Fibroblast of lung (primary cell): Measurements from ENCODE around the gene CHAF1B. TPM values are rescaled to one million over a fixed set of nuclear protein-coding genes. Genes with fewer than 3 reads are reported as not detected.

ENCODE experiments used
- DNase-seq, 2 donors: peaks; one replicate each; pipeline versions ENCODE4 v3.0.0 to v3.0.0-alpha.2; 2010; ENCODE audit warnings: low read depth in 2 of 2
- H2AFZ ChIP-seq: 2 replicates; pipeline ENCODE4 v1.5.1; 2012; ENCODE audit warnings: low read length, control low read depth, inconsistent platforms
- H3K27ac ChIP-seq: 2 replicates; pipeline ENCODE4 v1.5.1; 2011; ENCODE audit warnings: low read length, control low read depth; ENCODE audit not compliant: insufficient read depth
- H3K27me3 ChIP-seq: 2 replicates; pipeline ENCODE4 v1.5.1; 2011; ENCODE audit warnings: mild to moderate bottlenecking, low read length; ENCODE audit not compliant: control insufficient read depth, insufficient read depth
- H3K36me3 ChIP-seq: 2 replicates; pipeline ENCODE4 v1.5.1; 2011; ENCODE audit warnings: low read length; ENCODE audit not compliant: control insufficient read depth, insufficient read depth
- H3K4me1 ChIP-seq: 2 replicates; pipeline ENCODE4 v1.5.1; 2011; ENCODE audit warnings: low read length; ENCODE audit not compliant: control insufficient read depth, insufficient read depth; ENCODE audit errors: extremely low read depth
- H3K4me2 ChIP-seq: 2 replicates; pipeline ENCODE4 v1.5.1; 2011; ENCODE audit warnings: low read length, control low read depth; ENCODE audit not compliant: insufficient read depth; ENCODE audit errors: extremely low read depth
- H3K4me3 ChIP-seq, 4 experiments: fragments of 200-600 bp in 1 of 4; sonication (generic) in 1 of 4; replicated peaks in 1 of 4; 2 replicates each; pipeline ENCODE4 v1.5.1; 2011 to 2016; ENCODE audit warnings: low read length in 4 of 4, low read depth in 3 of 4, mild to moderate bottlenecking in 3 of 4, control low read depth in 2 of 4, inconsistent platforms in 1 of 4, mixed read lengths in 1 of 4; ENCODE audit not compliant: insufficient read depth in 1 of 4; ENCODE audit errors: control extremely low read depth in 1 of 4
- H3K79me2 ChIP-seq: 2 replicates; pipeline ENCODE4 v1.5.1; 2012; ENCODE audit warnings: mild to moderate bottlenecking, low read length, inconsistent platforms; ENCODE audit not compliant: control insufficient read depth, insufficient read depth
- H3K9ac ChIP-seq: 2 replicates; pipeline ENCODE4 v1.5.1; 2011; ENCODE audit warnings: mild to moderate bottlenecking, low read length, control low read depth; ENCODE audit not compliant: insufficient read depth
- H3K9me3 ChIP-seq: 2 replicates; pipeline ENCODE4 v1.5.1; 2012; ENCODE audit warnings: low read depth, low read length; ENCODE audit not compliant: control insufficient read depth, insufficient read depth
- H4K20me1 ChIP-seq: 2 replicates; pipeline ENCODE4 v1.5.1; 2011; ENCODE audit warnings: low read length; ENCODE audit not compliant: control insufficient read depth, insufficient read depth; ENCODE audit errors: extremely low read depth
- CTCF ChIP-seq, 2 donors: IDR thresholded peaks in 1 of 2; conservative IDR thresholded peaks in 1 of 2; 1 replicate in 1 of 2; 2 replicates in 1 of 2; pipeline ENCODE4 v1.5.1; 2011 to 2012; ENCODE audit warnings: low read length in 2 of 2, control low read depth in 1 of 2, inconsistent platforms in 1 of 2, low read depth in 1 of 2, mild to moderate bottlenecking in 1 of 2
- EZH2 ChIP-seq: IDR thresholded peaks from 2 replicates; pipeline ENCODE4 v1.5.1; 2012; ENCODE audit warnings: low read length, control low read depth, mild to moderate bottlenecking; ENCODE audit errors: missing control alignments
- polyA plus RNA-seq, 2 donors: library from polyadenylated mRNA; depleted of rRNA in 1 of 2; stranded (reverse) in 1 of 2; unstranded in 1 of 2; fragments of >200 nt; gene quantifications; 2 replicates each; pipeline ENCODE4 v1.2.1, GENCODE V29; 2011 to 2012; ENCODE audit warnings: missing spikeins in 1 of 2
- total RNA-seq: library from RNA; depleted of rRNA; stranded (reverse); fragments of >200 nt; gene quantifications from 2 replicates; pipeline ENCODE4 v1.2.1, GENCODE V29; 2014

Gene CHAF1B
- total and polyA plus RNA-seq, 2 donors (not counting 1 experiment from before 2014, with no cell fraction given) = 0.99 to 5.2 TPM

GRCh38 chr21:36425286-36425685 lies 40.1 kb downstream of the CHAF1B start:
- Histone ChIP-seq H3K79me2 (no peaks in the 10 kb centered on the region), H3K4me1 (peaks cover 6% of the 10 kb centered on the region), H3K4me2 (no peak overlapping the region), H3K4me3 (no peak overlapping the region), H3K27me3 (no peaks in the 10 kb centered on the region), H3K9me3 (no peaks in the 10 kb centered on the region), H3K27ac (no peak overlapping the region), H3K36me3 (no peaks in the 10 kb centered on the region), H3K9ac (no peak overlapping the region), H2AFZ (no peak overlapping the region), H4K20me1 (no peaks in the 10 kb centered on the region)
- TF ChIP-seq CTCF (conservative IDR thresholded peaks at IDR 0.05 in 1 of 2, IDR thresholded peaks at IDR 0.05 in 1 of 2; ENCODE audit: low read depth in 1 of 2, low read length in 2 of 2) = no peak
- no peak for TF ChIP-seq EZH2
- peak; percentile 43 to 80 for DNase-seq

- Histone ChIP-seq H3K9me3 (no peaks in the 10 kb centered on the region), H3K4me3 (no peak overlapping the region), H3K79me2 (no peaks in the 10 kb centered on the region), H2AFZ (no peak overlapping the region), H3K36me3 (no peaks in the 10 kb centered on the region), H3K4me1 (peaks cover 18% of the 10 kb centered on the region), H3K9ac (no peak overlapping the region), H3K4me2 (no peak overlapping the region), H3K27me3 (no peaks in the 10 kb centered on the region), H4K20me1 (no peaks in the 10 kb centered on the region), H3K27ac (no peak overlapping the region)
- TF ChIP-seq EZH2 = no peak
- no peak for TF ChIP-seq CTCF (conservative IDR thresholded peaks at IDR 0.05 in 1 of 2, IDR thresholded peaks at IDR 0.05 in 1 of 2; ENCODE audit: low read depth in 1 of 2, low read length in 2 of 2)
- DNase-seq = no peak
Observed at GRCh38 chr21:36427502-36427901, 42.3 kb downstream of the CHAF1B start.

GRCh38 chr21:36428761-36429432 lies 43.7 kb downstream of the CHAF1B start:
- H3K9me3 ChIP-seq = no peaks in the 10 kb centered on the region
- H3K4me3 ChIP-seq = no peak overlapping the region
- H3K27me3 ChIP-seq = no peaks in the 10 kb centered on the region
- H3K79me2 ChIP-seq = no peaks in the 10 kb centered on the region
- TF ChIP-seq CTCF (conservative IDR thresholded peaks at IDR 0.05 in 1 of 2, IDR thresholded peaks at IDR 0.05 in 1 of 2; ENCODE audit: low read depth in 1 of 2, low read length in 2 of 2) (no peak), EZH2 (no peak)
- peaks cover 18% of the 10 kb centered on the region for H3K4me1 ChIP-seq
- no peak overlapping the region for H3K4me2 ChIP-seq
- peak; percentile 14 to 65 for DNase-seq
- no peaks in the 10 kb centered on the region for H3K36me3 ChIP-seq
- peak overlapping the region; percentile 68 for H3K27ac ChIP-seq
- H2AFZ ChIP-seq = no peak overlapping the region
- no peaks in the 10 kb centered on the region for H4K20me1 ChIP-seq
- H3K9ac ChIP-seq = no peak overlapping the region
